GM18873 (cell line): ENCODE results near the gene KLK1.
"Not testable (repeated sequence)": the region's sequence is repeated elsewhere in the genome, so short reads cannot be mapped to it uniquely, and the experiment has no call there.

Experiments used
- ATAC-seq: cut with Tn5 transposase; IDR thresholded peaks from one replicate; pipeline ENCODE4 v1.9.1; 2021; ENCODE audit warnings: mild to moderate bottlenecking, moderate library complexity, moderate number of reproducible peaks; ENCODE audit not compliant: unreplicated experiment, low FRiP score

The KLK1 gene

GRCh38 chr19:50770888-50771287 lies 52.7 kb downstream of the KLK1 start:
- ATAC-seq, result no peak

- not testable (repeated sequence) for ATAC-seq
Measured at GRCh38 chr19:50770164-50770563, 53.4 kb downstream of the KLK1 start, which contains the start of gene GPR32. TSS of gene GPR32 (plus strand) at chr19:50770464. CDS start at chr19:50770601, 137 bp downstream.
